Small intestine (tissue), 7 donors: Measurements from ENCODE around the gene CST11. TPM values are rescaled to one million over a fixed set of nuclear protein-coding genes. Genes with fewer than 3 reads are reported as not detected.

Experiments
- DNase-seq, 2 donors: peaks; one replicate each; pipeline versions ENCODE4 v3.0.0 to v3.0.0-alpha.2; 2013
- FAIRE-seq: peaks from 2 replicates; lab custom pipeline; 2012; peaks lifted over from hg19 to GRCh38; lab: Jason Lieb, UNC
- H3K27ac ChIP-seq, 3 donors: one replicate each; pipeline ENCODE4 v1.5.1; 2013; ENCODE audit warnings: low read length in 2 of 3, mild to moderate bottlenecking in 2 of 3, control low read depth in 1 of 3, inconsistent platforms in 1 of 3, low read depth in 1 of 3, moderate library complexity in 1 of 3
- H3K27me3 ChIP-seq, 3 donors: one replicate each; pipeline ENCODE4 v1.6.1; 2013; ENCODE audit warnings: low read length in 3 of 3, inconsistent platforms in 1 of 3; ENCODE audit not compliant: control insufficient read depth in 3 of 3, insufficient read depth in 3 of 3
- H3K36me3 ChIP-seq, 3 donors: one replicate each; pipeline ENCODE4 v1.6.1; 2013; ENCODE audit warnings: low read length in 3 of 3, inconsistent platforms in 1 of 3, low read depth in 1 of 3, mild to moderate bottlenecking in 1 of 3, moderate library complexity in 1 of 3; ENCODE audit not compliant: control insufficient read depth in 3 of 3, insufficient read depth in 2 of 3
- H3K4me1 ChIP-seq, 3 donors: one replicate each; pipeline ENCODE4 v1.6.1; 2013; ENCODE audit warnings: low read length in 2 of 3, inconsistent platforms in 1 of 3, low read depth in 1 of 3, mild to moderate bottlenecking in 1 of 3, moderate library complexity in 1 of 3; ENCODE audit not compliant: control insufficient read depth in 3 of 3, insufficient read depth in 2 of 3
- H3K4me3 ChIP-seq, 3 donors: one replicate each; pipeline ENCODE4 v1.5.1; 2013; ENCODE audit warnings: low read length in 3 of 3, control low read depth in 1 of 3, inconsistent platforms in 1 of 3, low read depth in 1 of 3, mild to moderate bottlenecking in 1 of 3, moderate library complexity in 1 of 3
- H3K9me3 ChIP-seq, 2 donors: one replicate each; pipeline ENCODE4 v1.6.1; 2013; ENCODE audit warnings: low read depth in 1 of 2, low read length in 1 of 2; ENCODE audit not compliant: control insufficient read depth in 2 of 2, insufficient read depth in 1 of 2
- WGBS, 3 donors: extraction: QIAGEN DNeasy Blood & Tissue Kit; methylation state at CpG; one replicate each; pipeline ENCODE4 v1.1.7; 2013; 5-methylcytosine and 5-hydroxymethylcytosine counted together
- polyA plus RNA-seq, 4 donors: library from polyadenylated mRNA; stranded (reverse) in 3 of 4; unstranded in 1 of 4; fragments of 200-250 nt in 3 of 4; fragments of 120-200 nt in 1 of 4; gene quantifications; one replicate each; pipeline versions ENCODE4 v1.2.1 to v1.2.3, GENCODE V29; 2013
- donor health status: healthy with polysubstance abuse.
- donor health status: control.
- donor health status: control.
- donor health status: Bipolar disorder and iron deficiency.
- donor health status: healthy.

Gene CST11
- polyA plus RNA-seq, 4 donors = not detected

DNA sequence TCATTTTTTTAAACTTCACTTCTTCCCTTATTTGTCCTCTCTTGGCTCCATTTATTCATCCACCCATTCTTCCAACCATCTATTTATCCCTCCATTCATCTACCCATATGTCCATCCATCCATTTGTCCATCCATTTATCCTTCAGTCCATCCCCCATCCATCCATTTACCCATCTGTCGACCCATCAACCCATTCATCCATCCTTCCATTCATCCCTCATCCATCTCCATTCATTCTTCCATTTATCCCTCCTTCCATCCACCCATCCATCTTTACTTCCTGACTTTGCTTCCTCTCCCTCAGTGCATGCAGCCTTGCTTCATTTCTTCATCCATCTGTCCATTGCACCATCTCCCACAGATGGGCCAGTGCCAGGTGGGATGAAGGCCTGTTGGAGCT is 1.8 kb downstream of the CST11 start:
- Histone ChIP-seq H3K27ac (no peak overlapping the region), H3K4me1 (no peaks in the 10 kb centered on the region), H3K9me3 (no peaks in the 10 kb centered on the region), H3K4me3 (no peak overlapping the region), H3K27me3 (no peaks in the 10 kb centered on the region), H3K36me3 (no peaks in the 10 kb centered on the region)
- WGBS, 3 donors = 84 to 90% (median 85%) methylated on average over 1 of the region's 1 CpG
- no peak for FAIRE-seq
- no peak for DNase-seq

DNA sequence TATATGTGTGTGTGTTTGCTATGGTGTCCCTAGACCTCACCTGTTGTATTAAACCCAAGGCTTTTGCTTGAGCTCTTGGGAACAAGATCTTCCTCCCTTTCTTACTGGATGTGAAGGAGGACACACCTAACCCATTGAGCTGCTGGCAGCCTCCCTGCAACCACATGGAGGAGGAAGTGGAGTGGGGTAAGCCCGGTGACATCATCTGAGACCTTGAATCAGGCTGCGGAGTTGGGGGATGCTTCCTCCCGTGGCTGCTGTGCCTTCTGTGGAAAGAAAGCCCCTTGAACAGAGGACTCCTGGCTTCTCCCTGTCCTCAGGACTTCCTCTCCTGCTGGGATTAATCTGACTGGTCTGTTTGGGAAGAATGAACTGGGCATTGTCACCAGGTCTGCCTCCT is 3.3 kb downstream of the CST11 start:
- H3K4me1 ChIP-seq = no peaks in the 10 kb centered on the region
- no peaks in the 10 kb centered on the region for H3K9me3 ChIP-seq
- FAIRE-seq (no peak), DNase-seq (no peak)
- H3K4me3 ChIP-seq = no peak overlapping the region
- no peaks in the 10 kb centered on the region for H3K27me3 ChIP-seq
- no peaks in the 10 kb centered on the region for H3K36me3 ChIP-seq
- H3K27ac ChIP-seq = no peak overlapping the region
- 39 to 54% (median 42%) methylated on average over 3 of the region's 3 CpGs for WGBS, 3 donors

DNA sequence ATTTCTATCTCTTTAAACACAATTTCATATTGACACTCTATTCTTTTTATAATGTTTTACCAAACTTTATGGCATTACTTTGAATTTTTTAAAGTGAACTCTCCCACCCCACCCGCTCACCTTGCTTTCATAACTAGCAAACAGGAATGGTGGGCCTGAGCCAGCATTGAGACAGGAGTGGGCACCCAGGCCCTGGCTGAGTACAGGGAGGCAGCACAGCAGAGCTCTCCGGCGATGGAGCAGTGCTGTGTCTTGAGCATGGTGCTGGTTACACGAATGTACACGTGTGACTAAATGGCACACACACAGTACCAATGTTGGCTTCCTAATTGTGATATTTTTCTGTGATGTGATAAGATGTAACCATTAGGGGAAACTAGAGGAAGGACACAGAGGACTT is 4.5 kb downstream of the CST11 start:
- no peak overlapping the region for H3K4me3 ChIP-seq
- H3K27ac ChIP-seq = no peak overlapping the region
- DNase-seq (no peak), FAIRE-seq (no peak)
- no peaks in the 10 kb centered on the region for H3K9me3 ChIP-seq
- WGBS, 3 donors = 89 to 95% (median 93%) methylated on average over 5 of the region's 5 CpGs
- no peaks in the 10 kb centered on the region for H3K36me3 ChIP-seq
- no peaks in the 10 kb centered on the region for H3K27me3 ChIP-seq
- no peaks in the 10 kb centered on the region for H3K4me1 ChIP-seq

DNA sequence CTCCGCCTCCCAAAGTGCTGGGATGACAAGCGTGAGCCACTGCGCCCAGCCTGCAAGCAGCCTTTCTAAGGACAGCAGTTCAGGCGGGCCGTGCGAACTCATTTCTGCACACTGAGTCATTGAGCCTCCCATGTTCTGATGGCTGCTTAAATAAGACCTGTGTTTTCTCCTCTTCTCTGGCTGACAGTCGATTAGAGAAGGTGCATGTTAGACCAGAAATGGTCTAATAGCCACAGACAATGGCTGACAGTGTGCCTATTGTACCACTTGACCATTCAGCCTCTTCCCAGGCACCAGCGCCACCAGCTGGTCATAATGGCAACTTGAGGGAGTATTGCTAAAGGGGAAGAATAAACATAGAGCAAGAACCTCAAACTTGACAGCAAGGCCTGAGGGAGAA is 6.2 kb downstream of the CST11 start:
- FAIRE-seq (no peak), DNase-seq (peak; percentile 26 to 29)
- 76 to 80% (median 80%) methylated on average over 8 of the region's 8 CpGs for WGBS, 3 donors
- H3K27ac ChIP-seq = no peak overlapping the region
- no peaks in the 10 kb centered on the region for H3K27me3 ChIP-seq
- H3K4me1 ChIP-seq = no peaks in the 10 kb centered on the region
- H3K36me3 ChIP-seq = no peaks in the 10 kb centered on the region
- no peaks in the 10 kb centered on the region for H3K9me3 ChIP-seq
- no peak overlapping the region for H3K4me3 ChIP-seq

DNA sequence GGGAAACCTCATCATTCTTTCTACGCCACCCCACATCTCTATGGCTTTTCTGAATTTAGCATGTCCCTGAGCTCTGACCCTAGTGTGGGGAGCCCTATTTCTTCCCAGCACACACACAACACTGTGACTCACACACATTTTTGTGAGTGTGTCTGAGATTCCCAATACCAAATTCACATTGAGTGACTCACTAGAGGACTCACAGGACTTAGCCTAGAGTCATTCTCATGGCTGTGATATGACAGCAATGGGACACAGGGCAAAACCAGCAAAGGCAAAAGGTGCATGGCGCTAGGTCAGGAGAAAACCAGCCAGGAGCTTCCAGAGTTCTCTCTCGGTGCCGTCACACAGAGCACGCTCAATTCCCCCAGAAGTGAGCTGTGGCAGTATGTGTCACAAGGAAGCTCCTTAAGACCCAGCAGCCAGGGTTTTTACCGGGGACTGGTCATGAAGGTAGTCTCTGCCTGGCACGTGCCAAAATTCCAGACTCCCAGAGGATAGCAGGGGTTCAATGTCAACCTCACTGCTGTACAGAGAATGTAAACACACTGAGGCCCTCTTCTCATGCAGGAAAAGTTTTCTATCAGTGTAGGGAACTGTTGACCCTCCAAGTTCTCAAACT is 7.0 kb downstream of the CST11 start:
- Histone ChIP-seq H3K9me3 (no peaks in the 10 kb centered on the region), H3K36me3 (no peaks in the 10 kb centered on the region), H3K4me1 (no peaks in the 10 kb centered on the region), H3K27me3 (no peaks in the 10 kb centered on the region), H3K4me3 (no peak overlapping the region), H3K27ac (no peak overlapping the region)
- WGBS, 3 donors = 82 to 89% (median 84%) methylated on average over 7 of the region's 7 CpGs
- FAIRE-seq = no peak
- DNase-seq = no peak

DNA sequence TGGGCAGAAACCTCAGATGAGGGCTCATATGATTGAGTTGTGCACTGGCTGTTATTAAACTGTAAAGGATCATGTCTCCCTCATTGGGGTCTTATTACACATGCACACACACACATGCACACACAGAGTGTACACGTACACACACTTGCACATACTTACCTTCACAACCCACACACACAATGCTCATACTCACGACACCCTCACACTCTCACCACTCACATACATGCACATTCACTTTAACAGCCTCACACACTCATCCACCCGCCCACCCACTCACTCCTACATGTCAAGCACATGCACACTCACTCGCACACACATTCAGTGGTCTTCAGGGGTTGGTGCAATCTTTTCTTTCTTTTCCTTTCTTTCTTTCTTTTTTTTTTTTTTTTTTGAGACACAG is 7.8 kb downstream of the CST11 start:
- DNase-seq = no peak
- H3K4me3 ChIP-seq = no peak overlapping the region
- 81 to 83% (median 82%) methylated on average over 4 of the region's 4 CpGs for WGBS, 3 donors
- H3K9me3 ChIP-seq = no peaks in the 10 kb centered on the region
- no peaks in the 10 kb centered on the region for H3K4me1 ChIP-seq
- H3K36me3 ChIP-seq = no peaks in the 10 kb centered on the region
- H3K27ac ChIP-seq = no peak overlapping the region
- no peaks in the 10 kb centered on the region for H3K27me3 ChIP-seq
- no peak for FAIRE-seq

DNA sequence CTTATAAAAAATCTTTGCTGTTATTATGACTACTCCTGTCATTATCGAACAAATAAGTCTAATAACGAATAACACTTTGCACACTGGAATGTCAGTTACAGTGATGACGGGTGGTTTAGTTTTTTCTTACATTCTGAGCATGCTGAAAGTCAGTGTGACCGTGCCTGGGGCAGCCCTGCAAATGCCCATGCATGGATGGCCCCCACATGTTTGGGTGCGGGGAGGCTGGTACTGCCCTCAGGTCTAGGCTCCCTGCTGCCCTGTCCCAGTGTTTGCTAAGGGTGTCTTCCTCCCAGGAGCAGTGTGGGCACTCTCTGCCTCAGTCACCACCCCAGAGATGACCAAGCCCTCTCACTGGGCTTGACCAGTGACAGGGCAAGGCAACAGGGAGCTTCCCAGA is 10.2 kb downstream of the CST11 start:
- H3K4me3 ChIP-seq = no peak overlapping the region
- H3K27ac ChIP-seq = no peak overlapping the region
- no peaks in the 10 kb centered on the region for H3K4me1 ChIP-seq
- no peaks in the 10 kb centered on the region for H3K9me3 ChIP-seq
- FAIRE-seq (no peak), DNase-seq (no peak)
- no peaks in the 10 kb centered on the region for H3K36me3 ChIP-seq
- no peaks in the 10 kb centered on the region for H3K27me3 ChIP-seq
- WGBS, 3 donors = 76 to 87% (median 82%) methylated on average over 5 of the region's 5 CpGs

DNA sequence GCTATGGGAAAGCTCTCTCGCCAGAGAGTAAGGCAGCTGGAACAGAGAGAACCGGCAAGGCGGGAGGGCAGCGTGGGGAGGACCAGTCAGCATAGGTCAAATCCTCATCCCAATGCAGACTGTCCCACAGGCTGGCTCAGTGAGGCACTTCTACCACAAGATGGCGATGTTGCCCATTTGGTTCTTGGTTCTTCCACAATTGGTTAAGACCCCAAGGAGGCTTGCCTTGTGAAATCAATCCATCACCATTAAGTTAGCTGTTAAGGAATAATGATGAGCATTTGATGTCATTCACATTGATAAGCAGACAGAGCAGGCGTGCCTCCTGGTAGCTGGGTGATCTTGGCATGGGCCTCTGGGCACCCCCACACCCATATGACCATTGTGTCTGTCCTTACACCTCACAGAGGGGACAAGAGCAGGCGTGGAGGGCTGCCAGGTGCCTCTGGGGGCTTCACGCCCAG is 10.8 kb downstream of the CST11 start:
- H3K4me1 ChIP-seq = no peaks in the 10 kb centered on the region
- no peaks in the 10 kb centered on the region for H3K36me3 ChIP-seq
- 10 to 17% (median 16%) methylated on average over 8 of the region's 8 CpGs for WGBS, 3 donors
- H3K4me3 ChIP-seq = no peak overlapping the region
- H3K27me3 ChIP-seq = no peaks in the 10 kb centered on the region
- DNase-seq (peak; percentile 55 to 76), FAIRE-seq (no peak)
- H3K27ac ChIP-seq = no peak overlapping the region
- H3K9me3 ChIP-seq = no peaks in the 10 kb centered on the region

DNA sequence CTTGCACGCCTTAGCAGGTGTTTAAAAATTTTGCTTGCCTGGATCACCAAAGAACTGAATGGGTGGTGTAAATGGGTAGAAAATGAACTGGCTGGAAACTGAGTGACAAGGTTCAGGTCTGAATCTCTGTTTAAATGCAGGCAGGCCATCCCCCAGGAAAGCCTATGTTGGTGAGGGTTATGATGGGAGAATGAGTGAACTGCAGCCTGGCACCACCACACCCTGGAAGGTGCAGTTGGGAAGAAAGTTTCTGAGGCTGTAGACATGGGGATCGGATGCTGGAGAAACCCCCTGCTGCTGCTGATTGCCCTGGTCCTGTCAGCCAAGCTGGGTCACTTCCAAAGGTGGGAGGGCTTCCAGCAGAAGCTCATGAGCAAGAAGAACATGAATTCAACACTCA is 12.7 kb downstream of the CST11 start:
- WGBS, 3 donors = 81 to 92% (median 87%) methylated on average over 2 of the region's 2 CpGs
- Histone ChIP-seq H3K27ac (no peak overlapping the region), H3K9me3 (no peaks in the 10 kb centered on the region), H3K27me3 (no peaks in the 10 kb centered on the region), H3K36me3 (no peaks in the 10 kb centered on the region), H3K4me3 (no peak overlapping the region), H3K4me1 (peaks cover 0 to 9% (median 0%) of the 10 kb centered on the region in 3 donors)
- no peak for DNase-seq
- no peak for FAIRE-seq
